ENCODE measurements around the gene DNASE1L3.

DNA sequence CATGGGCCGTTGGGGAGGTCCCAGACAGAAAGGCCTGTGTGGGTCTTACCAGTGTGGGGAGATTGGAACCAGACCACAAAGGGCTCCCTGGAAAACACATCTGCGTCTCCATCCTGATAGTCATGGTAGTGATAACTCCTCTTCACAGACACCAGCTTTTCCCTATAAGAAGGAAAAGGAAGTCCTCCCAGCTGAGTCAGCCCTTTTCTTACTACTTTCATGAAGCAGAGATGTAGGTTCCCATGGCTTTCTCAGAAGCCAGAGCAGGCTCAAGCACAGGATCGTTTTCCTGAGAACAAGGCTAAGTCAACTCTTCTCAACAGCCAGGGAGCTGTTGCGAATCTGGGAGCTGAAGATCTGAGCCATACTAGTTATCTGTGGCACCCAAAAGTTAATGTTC lies 6.1 kb downstream of the DNASE1L3 start:
- TF ChIP-seq NFRKB (IDR thresholded peaks at IDR 0.05): no peak
- TF ChIP-seq TARDBP (IDR thresholded peaks at IDR 0.05): no peak
- no peak for TF ChIP-seq SUZ12 (IDR thresholded peaks at IDR 0.05)
- TF ChIP-seq ARNT (IDR thresholded peaks at IDR 0.05): no peak
- no peak for TF ChIP-seq BHLHE40 (IDR thresholded peaks at IDR 0.05; ENCODE audit: borderline replicate concordance)
- TF ChIP-seq SP1 (IDR thresholded peaks at IDR 0.05): no peak
- no peak for TF ChIP-seq ZNF384 (IDR thresholded peaks at IDR 0.05)
- TF ChIP-seq FOXK2 (IDR thresholded peaks at IDR 0.05): no peak
- TF ChIP-seq FOXM1 (IDR thresholded peaks at IDR 0.05; ENCODE audit: borderline replicate concordance): no peak
- no peak for TF ChIP-seq ELF4 (IDR thresholded peaks at IDR 0.05)
- TF ChIP-seq L3MBTL2 (conservative IDR thresholded peaks at IDR 0.05): no peak
- TF ChIP-seq FOXA1 (IDR thresholded peaks at IDR 0.05): no peak
